SHP77 (cell line): ENCODE measurements around the gene CTNNBL1.

ENCODE experiments used
- DNase-seq, 2 experiments: peaks; one replicate each; lab custom pipeline; 2025; lab: John Stamatoyannopoulos, UW

CTNNBL1 gene

DNA sequence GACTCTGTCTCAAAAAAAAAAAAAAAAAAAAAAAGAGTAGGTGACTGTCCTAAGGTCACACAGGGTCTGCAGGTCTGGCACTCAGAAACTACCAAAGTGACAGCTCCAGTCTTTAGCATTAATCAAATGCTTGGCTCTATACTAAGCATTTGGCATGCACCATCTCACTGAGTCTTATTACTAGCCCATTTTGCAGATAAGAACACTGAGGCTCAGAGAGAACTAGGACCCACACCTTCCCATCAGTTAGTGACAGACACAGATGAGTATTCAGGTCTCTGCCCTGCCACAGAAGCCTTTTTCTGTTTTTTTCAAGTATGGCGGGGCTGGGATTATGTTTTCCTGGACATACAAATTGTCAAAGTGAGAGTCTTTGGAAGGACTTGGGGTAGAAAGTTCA is 186.0 kb downstream of the CTNNBL1 start:
- DNase-seq, result no peak

DNA sequence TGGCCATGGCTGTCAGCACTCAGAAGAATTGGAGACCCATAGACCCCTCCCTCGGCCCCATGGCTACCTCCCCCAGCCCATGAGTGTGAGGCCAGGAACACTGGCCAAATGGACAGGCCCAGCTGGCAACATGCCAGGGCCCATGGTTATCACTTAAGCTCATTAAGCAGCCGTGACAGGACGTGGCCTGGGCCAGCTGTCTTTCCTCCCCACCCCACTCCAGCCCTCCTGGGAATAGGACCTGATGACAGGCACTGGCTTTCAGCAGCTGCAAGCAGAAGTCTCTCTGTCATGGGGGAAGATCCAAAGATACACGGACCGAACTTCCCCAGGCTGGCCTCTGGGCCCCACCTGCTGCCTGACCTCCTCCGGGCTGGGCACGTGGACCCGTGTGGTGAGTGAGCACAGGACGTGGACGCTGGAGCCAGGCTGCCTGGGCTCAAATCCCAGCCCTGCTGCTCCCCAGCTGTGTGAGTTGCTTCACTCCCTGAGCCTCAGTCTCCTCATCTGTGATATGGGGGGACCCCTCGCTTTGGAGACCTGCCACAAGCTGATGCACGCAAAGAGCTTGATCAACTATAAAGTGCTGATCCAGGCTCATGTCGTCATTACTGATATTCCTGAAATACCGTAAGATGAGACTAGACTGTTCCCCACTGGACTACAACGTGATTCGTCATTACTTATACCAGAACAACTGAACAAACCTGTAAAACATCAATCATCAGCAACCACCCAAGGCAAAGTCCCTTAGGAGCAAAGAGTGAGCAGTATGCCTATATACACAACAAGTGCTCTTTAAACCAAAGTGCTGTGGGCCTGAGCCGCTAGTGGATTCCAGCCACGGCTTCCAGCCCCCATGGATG is 187.1 kb downstream of the CTNNBL1 start:
- peak; percentile 50 to 62 for DNase-seq

DNA sequence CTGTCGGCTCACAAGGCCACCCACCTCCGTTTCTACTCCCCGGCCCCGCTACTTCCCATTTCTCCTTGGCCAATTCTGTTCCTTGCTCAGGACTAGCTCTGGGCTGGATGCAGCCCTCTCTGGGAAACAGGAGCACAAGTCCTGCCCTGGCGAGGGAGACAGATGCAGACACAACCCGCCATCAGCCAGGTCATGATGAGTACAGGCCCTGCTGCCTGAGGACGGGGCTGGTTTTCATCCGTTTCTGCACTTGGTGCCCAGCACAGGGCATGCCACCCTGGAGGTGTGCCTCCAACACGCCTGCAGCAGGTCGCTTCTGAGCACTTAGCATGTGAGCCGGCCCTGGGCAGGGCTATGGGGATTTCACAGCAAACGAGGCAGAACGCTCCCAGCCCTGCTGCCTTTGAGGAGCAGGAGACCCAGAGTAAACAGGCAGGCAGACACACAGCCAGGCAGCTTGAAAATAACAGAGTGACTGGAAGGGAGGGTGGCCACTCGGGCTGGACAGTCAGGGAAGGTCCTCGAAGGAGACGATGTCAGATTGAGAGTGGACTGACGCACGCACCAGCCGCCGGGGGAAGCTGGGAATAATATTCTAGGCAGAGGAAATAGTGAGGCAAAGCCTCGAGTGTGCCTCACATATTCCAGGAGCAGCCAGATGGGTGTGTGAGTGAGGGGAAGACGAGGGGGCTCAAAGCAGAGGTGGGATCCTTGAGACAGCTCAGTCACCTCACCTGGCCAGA is 187.9 kb downstream of the CTNNBL1 start:
- peak in 1 of 2 experiments; percentile 16 for DNase-seq

GRCh38 chr20:37882961-37883712 is 189.3 kb downstream of the CTNNBL1 start:
- no peak for DNase-seq

DNA sequence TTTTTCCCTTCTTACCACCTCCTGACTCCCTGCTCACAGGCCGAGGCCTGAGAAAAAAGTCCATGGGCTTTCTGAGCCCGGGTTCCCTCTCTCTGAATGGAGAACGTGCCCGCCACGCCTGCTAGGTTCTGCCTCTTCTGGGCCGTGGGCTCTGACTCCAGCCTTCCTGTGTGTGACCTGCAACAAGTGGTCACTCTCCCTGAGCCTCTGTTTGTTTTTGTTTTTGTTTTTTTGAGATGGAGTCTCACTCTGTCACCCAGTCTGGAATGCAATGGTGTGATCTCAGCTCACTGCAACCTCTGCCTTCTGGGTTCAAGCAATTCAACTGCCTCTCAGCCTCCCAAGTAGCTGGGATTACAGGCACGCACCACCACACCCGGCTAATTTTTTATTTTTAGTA is 191.2 kb downstream of the CTNNBL1 start:
- DNase-seq, result no peak

DNA sequence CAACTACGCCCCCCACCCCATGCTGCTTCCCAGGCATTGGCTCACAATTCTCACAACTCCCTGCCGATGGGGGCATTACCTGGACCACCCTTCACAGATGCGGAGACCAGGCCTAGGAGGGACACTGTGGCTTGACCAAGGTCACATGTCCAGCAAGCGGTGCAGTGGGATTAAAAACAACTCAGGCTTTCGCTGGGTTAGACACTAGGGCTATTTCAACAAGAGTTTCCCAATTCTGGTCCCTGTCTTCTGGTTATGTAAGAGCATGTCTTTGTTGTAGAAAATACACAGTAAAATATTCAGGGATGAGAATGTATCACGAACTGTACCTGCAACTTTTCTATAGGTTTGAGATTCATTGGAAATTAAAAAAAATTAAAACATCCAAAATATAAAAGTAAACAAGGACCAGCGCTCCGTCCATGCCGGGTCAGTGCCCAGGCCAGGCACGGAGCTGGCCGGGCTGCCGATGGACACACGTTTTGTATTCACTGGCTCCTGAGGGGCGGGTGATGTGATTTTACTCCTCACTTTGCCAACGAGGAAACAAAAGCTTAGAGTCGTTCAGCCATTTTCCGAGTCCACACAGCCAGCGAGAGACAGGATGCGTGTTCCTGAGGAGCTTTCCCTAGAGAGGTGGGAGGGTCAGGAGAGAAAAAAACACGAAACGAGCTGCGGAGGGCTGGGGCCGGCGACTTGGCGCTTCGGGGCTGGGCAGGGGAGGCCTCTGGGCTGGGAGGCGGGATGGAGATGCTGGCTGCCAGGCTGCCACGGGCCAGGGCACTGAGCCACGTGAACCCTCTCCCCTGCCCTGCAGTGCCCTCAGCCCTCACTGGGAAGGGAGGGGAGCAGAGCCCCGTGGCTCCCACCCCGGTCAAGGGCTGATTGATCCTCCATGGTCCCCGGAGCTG is 192.0 kb downstream of the CTNNBL1 start:
- DNase-seq, result no peak

DNA sequence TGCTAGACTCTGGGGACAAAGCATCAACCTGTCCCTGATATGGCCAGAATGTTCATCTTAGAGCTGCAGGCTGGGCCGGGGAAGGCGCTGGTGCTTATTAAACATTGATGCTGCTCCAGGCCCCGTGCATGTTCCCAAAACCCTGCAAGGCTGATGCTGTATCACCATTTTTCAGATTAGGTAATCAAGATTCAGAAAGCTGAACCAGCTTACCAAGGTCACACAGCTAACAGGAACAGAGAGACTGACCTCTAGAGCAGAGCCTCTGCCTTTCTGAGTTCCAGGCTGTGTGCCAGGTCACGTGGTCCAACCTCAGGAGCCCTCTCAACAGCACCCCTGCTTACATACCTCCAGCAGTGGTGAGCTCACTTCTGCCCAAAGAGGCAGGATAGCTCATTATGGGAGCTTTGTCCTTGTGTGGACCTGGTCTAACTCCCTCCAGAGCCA is 193.0 kb downstream of the CTNNBL1 start:
- DNase-seq, result peak in 1 of 2 experiments; percentile 25

DNA sequence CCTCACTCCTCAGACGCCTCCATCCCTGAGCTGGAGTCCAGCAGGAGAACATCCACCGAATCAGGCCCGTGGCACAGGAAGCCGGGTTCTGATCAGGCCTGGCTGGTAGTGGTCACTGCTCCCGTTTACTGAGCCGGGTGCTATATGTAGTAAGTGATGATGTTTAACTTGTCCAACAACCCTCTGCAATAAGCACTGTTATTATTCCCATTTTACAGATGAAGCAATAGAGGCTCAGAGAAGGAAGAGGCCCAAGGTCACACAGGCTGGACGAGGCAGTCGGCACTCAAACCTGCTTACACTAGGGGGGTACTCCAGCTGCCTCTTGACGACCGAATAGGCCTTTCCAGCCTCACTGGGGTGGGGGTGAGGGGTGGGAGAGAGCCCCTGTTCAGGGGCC is 194.8 kb downstream of the CTNNBL1 start:
- DNase-seq, result no peak

DNA sequence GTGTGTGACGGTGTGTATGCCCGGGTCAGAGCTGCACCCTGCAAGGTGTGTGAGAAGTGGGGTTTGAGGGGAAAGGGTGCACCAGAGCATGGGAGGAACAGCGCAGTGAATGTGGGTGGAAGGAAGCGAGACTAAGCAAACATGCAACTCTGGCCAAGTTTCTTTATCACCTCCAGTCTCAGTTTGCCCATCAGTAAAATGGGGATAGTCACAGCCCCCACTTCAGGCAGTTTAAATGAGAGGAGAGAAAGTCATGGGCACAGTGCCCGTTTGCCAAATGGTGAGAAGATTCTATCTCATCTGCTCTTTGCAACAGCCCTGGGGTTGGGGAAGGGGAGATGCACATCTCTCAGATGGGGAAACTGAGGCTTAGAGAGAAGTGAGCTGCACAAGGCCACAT is 196.3 kb downstream of the CTNNBL1 start:
- DNase-seq, result no peak

DNA sequence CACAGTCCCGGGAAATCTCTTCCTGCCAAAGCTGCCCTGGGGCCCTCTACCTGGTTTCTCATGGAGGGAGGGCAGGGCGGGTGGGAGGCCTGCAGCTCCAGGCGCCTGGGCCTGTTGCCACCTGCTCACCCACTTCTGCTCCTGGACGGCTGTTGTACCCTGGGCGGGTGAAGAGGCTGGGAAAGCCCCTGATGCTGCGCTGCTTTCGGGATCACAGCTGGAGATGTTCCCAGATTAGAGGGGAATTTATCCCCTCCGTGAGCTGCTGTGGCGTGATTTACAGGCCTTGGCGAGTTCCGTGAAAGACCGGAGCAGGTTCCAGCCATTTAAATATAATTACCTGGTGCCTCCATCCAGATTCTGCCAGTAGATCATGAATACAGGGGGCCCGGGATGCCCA is 196.8 kb downstream of the CTNNBL1 start:
- no peak for DNase-seq

GRCh38 chr20:37892001-37892400 is 198.2 kb downstream of the CTNNBL1 start:
- DNase-seq, result no peak

GRCh38 chr20:37893566-37894241 is 199.9 kb downstream of the CTNNBL1 start:
- DNase-seq, result no peak

- no peak for DNase-seq
Observed at GRCh38 chr20:37894454-37894853, 200.6 kb downstream of the CTNNBL1 start.

DNA sequence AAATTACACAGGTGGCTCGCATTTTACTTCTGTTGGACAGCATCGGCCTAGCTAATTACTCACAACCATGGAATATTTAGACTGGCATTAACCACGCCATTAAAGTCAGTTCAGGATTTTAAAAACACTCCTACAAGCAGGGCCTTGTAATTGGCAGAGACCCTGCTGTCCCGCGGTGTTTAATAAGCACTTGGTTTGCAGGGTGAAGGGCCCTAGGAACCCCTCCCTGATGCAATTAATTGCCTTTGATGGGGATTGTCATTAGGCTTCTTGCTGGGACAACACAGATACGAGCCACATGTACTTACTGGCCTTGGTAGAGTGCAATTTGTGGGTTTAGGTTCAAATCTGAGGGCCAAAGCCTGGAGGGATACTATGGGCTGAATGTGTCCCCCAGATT is 201.3 kb downstream of the CTNNBL1 start:
- DNase-seq, result no peak

GRCh38 chr20:37896932-37897548 is 203.2 kb downstream of the CTNNBL1 start:
- no peak for DNase-seq

GRCh38 chr20:37898233-37899104 is 204.6 kb downstream of the CTNNBL1 start:
- DNase-seq, result no peak

GRCh38 chr20:37899105-37900045 is 205.5 kb downstream of the CTNNBL1 start:
- no peak for DNase-seq

DNA sequence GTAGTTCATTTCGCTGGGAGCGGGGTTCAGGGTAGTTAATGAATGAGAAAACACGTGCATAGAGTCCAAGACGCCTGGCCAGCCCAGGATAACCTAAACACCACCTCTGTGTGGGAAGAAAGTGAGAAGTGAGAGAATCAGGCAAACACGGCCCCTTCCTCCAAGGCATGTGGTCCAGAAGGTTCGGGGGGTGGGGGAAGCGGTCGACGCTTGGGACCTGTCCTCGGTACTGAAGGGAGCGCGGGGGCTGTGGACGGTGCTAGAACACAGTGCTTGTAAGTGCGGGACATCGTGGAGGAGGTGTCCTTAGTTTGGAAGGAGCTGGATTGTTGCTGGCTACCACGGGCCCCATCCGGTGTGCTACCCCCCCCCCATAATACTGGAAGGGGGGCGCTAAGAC is 207.4 kb downstream of the CTNNBL1 start:
- no peak for DNase-seq
